ENCODE data around the gene HRG. TPM values are rescaled to one million over a fixed set of nuclear protein-coding genes. Genes with fewer than 3 reads are reported as not detected.
"Not testable (repeated sequence)": the region's sequence is repeated elsewhere in the genome, so short reads cannot be mapped to it uniquely, and the experiment has no call there.

The HRG gene
- total and polyA plus RNA-seq, 7 donors = not detected

DNA sequence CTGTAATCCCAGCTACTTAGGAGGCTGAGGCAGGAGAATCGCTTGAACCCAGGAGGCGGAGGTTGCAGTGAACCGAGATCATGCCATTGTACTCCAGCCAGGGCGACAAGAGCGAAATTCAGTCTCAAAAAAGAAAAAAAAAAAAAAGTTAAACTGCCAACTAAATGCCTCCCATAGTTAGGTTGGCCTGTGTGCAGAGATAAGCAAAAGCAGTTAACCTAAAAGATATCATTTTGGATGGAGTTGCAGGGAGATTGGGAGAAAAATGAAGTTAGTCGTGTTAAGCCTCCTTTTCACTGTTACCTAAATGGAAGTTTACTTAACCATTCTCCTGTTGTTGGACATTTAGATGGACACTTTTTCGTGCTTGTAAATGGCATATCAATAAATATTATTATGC, 37.1 kb upstream of the HRG start:
- Histone ChIP-seq H3K4me1 (no peaks in the 10 kb centered on the region), H3K27me3 (ENCODE audit: insufficient read depth in 3 of 3, low read length in 2 of 3) (peaks cover 0 to 12% (median 2%) of the 10 kb centered on the region in 3 donors), H3K36me3 (ENCODE audit: insufficient read depth in 1 of 2, low read depth in 1 of 2) (no peaks in the 10 kb centered on the region), H3K9me3 (no peaks in the 10 kb centered on the region), H3K27ac (no peak overlapping the region), H3K4me3 (no peak overlapping the region)
- 76 to 80% (median 80%) methylated on average over 7 of the region's 7 CpGs for WGBS, 3 donors
- intact Hi-C loops (cut with DNase I) = no loop called here
- ATAC-seq = no peak
- TF ChIP-seq, protein P1, sequence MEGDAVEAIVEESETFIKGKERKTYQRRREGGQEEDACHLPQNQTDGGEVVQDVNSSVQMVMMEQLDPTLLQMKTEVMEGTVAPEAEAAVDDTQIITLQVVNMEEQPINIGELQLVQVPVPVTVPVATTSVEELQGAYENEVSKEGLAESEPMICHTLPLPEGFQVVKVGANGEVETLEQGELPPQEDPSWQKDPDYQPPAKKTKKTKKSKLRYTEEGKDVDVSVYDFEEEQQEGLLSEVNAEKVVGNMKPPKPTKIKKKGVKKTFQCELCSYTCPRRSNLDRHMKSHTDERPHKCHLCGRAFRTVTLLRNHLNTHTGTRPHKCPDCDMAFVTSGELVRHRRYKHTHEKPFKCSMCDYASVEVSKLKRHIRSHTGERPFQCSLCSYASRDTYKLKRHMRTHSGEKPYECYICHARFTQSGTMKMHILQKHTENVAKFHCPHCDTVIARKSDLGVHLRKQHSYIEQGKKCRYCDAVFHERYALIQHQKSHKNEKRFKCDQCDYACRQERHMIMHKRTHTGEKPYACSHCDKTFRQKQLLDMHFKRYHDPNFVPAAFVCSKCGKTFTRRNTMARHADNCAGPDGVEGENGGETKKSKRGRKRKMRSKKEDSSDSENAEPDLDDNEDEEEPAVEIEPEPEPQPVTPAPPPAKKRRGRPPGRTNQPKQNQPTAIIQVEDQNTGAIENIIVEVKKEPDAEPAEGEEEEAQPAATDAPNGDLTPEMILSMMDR (IDR thresholded peaks at IDR 0.05) = no peak
- DNase-seq = no peak

DNA sequence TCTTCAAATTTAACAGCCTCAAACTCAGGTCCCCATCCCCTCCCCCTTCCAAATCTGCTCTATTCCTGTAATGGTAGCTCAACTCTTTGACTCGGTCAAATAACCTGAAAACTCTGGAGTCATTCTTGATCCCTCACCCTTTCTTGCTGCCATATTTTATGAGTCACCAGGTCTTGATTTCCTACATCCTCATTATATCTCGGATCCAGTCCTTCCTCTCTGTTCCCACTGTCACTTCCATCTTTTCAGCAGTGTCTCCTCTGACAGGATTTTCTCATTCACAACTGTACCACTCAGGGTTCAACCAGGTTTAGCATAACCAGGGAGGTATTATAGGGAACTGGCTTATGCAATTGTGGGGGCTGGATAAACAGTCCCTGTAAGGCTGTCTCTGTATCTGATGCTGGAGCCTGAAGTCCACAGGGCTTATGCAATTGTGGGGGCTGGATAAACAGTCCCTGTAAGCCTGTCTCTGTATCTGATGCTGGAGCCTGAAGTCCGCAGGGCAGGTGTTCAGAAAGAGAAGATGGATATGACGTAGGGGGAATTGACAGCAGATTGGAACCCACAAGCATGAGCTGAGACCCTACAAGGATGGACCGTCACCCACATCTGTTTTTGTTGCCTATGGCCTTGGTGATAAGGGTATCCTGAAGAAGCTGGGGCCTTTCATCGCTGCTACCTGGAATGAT, 34.7 kb upstream of the HRG start:
- ATAC-seq (no peak), DNase-seq (no peak)
- Histone ChIP-seq H3K36me3 (ENCODE audit: insufficient read depth in 1 of 2, low read depth in 1 of 2) (no peaks in the 10 kb centered on the region), H3K9me3 (no peaks in the 10 kb centered on the region), H3K4me3 (no peak overlapping the region), H3K4me1 (no peaks in the 10 kb centered on the region), H3K27ac (no peak overlapping the region), H3K27me3 (ENCODE audit: insufficient read depth in 3 of 3, low read length in 2 of 3) (peaks cover 0 to 12% (median 2%) of the 10 kb centered on the region in 3 donors)
- intact Hi-C loops (cut with DNase I) = no loop called here
- WGBS, 3 donors = 66 to 82% (median 66%) methylated on average over 6 of the region's 6 CpGs
- TF ChIP-seq, protein P1 (IDR thresholded peaks at IDR 0.05) = no peak

DNA sequence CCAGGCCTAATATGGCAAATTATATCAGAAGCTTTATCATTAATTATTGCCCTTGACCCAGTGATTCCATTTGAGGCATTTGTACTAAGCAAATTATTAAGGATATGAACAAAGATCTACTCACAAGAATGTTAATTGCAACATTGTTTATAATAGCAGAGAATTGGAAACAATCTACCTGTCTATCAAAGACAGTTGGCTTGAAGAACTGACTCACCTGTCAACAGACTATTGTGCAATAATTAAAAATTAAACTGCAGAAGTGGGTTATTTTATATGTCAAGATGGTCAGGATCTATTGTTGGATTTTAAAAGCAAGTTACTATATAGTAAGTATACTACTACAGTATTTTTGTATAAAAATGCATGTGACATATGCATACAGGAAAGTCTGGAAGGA, 32.3 kb upstream of the HRG start:
- no peak overlapping the region for H3K27ac ChIP-seq
- TF ChIP-seq, protein P1 (IDR thresholded peaks at IDR 0.05) = no peak
- DNase-seq = no peak
- H3K4me1 ChIP-seq = no peaks in the 10 kb centered on the region
- H3K36me3 ChIP-seq (ENCODE audit: insufficient read depth in 1 of 2, low read depth in 1 of 2) = no peaks in the 10 kb centered on the region
- peaks cover 0 to 16% (median 0%) of the 10 kb centered on the region in 3 donors for H3K27me3 ChIP-seq (ENCODE audit: insufficient read depth in 3 of 3, low read length in 2 of 3)
- no peak for ATAC-seq
- intact Hi-C loops (cut with DNase I) = no loop called here
- no peak overlapping the region for H3K4me3 ChIP-seq
- H3K9me3 ChIP-seq = no peaks in the 10 kb centered on the region

DNA sequence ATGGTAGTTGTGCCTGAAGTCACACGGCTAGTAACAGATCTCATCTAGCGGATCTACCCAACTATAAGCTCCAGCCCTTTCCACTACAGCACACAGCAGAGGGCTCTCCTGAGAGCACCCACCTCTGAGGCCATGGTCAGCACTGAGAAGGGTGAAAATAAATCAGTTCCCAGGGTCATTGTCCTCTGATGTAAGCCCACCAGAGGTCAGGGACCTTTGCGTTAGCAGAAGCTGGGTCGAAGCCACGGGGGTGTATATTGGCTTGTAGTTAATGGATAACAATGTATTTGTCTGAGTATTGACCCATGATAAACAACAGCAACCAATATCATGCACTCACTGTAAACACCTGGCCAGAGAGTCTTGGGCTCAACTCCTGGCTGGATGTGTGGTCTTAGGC, 31.6 kb upstream of the HRG start:
- not testable (repeated sequence) for H3K27ac ChIP-seq, ATAC-seq
- 80 to 89% (median 87%) methylated on average over 5 of the region's 5 CpGs for WGBS, 3 donors

DNA sequence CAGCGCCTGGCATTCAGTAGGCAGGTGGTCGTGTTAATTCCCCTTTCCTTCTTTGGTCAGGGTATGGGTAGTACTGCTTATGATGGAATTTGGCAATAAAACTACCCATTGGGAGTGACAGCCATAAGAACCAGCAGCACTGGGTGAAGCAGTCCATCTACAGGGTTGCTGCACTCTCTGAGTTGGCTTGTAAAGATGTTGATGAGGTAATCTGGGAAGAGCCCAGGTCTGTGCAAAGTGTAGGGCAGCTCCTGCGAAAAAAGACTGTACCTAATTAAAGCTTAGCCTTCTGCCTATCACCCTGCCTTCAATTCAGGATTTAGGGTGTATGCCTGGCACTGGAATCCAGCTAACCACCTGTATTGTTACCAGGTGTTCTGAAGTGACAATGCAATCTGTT, 30.3 kb upstream of the HRG start:
- TF ChIP-seq, protein P1 (IDR thresholded peaks at IDR 0.05) = no peak
- intact Hi-C loops (cut with DNase I) = no loop called here
- Histone ChIP-seq H3K27me3 (ENCODE audit: insufficient read depth in 3 of 3, low read length in 2 of 3) (peaks cover 0 to 15% (median 0%) of the 10 kb centered on the region in 3 donors), H3K27ac (no peak overlapping the region), H3K4me3 (no peak overlapping the region), H3K36me3 (ENCODE audit: insufficient read depth in 1 of 2, low read depth in 1 of 2) (no peaks in the 10 kb centered on the region), H3K9me3 (no peaks in the 10 kb centered on the region), H3K4me1 (no peaks in the 10 kb centered on the region)
- DNase-seq (no peak), ATAC-seq (no peak)
- WGBS, 3 donors = 76 to 81% (median 78%) methylated on average over 3 of the region's 3 CpGs

More for the DNA sequence above, 31.6 kb upstream of the HRG start:
- H3K9me3 ChIP-seq; DNase-seq; H3K4me3 ChIP-seq; H3K36me3 ChIP-seq (ENCODE audit: insufficient read depth in 1 of 2, low read depth in 1 of 2); H3K4me1 ChIP-seq; intact Hi-C loops (cut with DNase I): not testable (repeated sequence)
- peaks cover 0 to 16% (median 0%) of the 10 kb centered on the region in 3 donors for H3K27me3 ChIP-seq (ENCODE audit: insufficient read depth in 3 of 3, low read length in 2 of 3)

All from psoas muscle (tissue), 8 donors.